Fibroblast of lung (primary cell): Measurements from ENCODE around the gene NEMP2. TPM values are rescaled to one million over a fixed set of nuclear protein-coding genes. Genes with fewer than 3 reads are reported as not detected.

Experiments used
- DNase-seq, 2 donors: peaks; one replicate each; pipeline versions ENCODE4 v3.0.0 to v3.0.0-alpha.2; 2010; ENCODE audit warnings: low read depth in 2 of 2
- H2AFZ ChIP-seq: 2 replicates; pipeline ENCODE4 v1.5.1; 2012; ENCODE audit warnings: low read length, control low read depth, inconsistent platforms
- H3K27ac ChIP-seq: 2 replicates; pipeline ENCODE4 v1.5.1; 2011; ENCODE audit warnings: low read length, control low read depth; ENCODE audit not compliant: insufficient read depth
- H3K27me3 ChIP-seq: 2 replicates; pipeline ENCODE4 v1.5.1; 2011; ENCODE audit warnings: mild to moderate bottlenecking, low read length; ENCODE audit not compliant: control insufficient read depth, insufficient read depth
- H3K36me3 ChIP-seq: 2 replicates; pipeline ENCODE4 v1.5.1; 2011; ENCODE audit warnings: low read length; ENCODE audit not compliant: control insufficient read depth, insufficient read depth
- H3K4me1 ChIP-seq: 2 replicates; pipeline ENCODE4 v1.5.1; 2011; ENCODE audit warnings: low read length; ENCODE audit not compliant: control insufficient read depth, insufficient read depth; ENCODE audit errors: extremely low read depth
- H3K4me2 ChIP-seq: 2 replicates; pipeline ENCODE4 v1.5.1; 2011; ENCODE audit warnings: low read length, control low read depth; ENCODE audit not compliant: insufficient read depth; ENCODE audit errors: extremely low read depth
- H3K4me3 ChIP-seq, 4 experiments: fragments of 200-600 bp in 1 of 4; sonication (generic) in 1 of 4; replicated peaks in 1 of 4; 2 replicates each; pipeline ENCODE4 v1.5.1; 2011 to 2016; ENCODE audit warnings: low read length in 4 of 4, low read depth in 3 of 4, mild to moderate bottlenecking in 3 of 4, control low read depth in 2 of 4, inconsistent platforms in 1 of 4, mixed read lengths in 1 of 4; ENCODE audit not compliant: insufficient read depth in 1 of 4; ENCODE audit errors: control extremely low read depth in 1 of 4
- H3K79me2 ChIP-seq: 2 replicates; pipeline ENCODE4 v1.5.1; 2012; ENCODE audit warnings: mild to moderate bottlenecking, low read length, inconsistent platforms; ENCODE audit not compliant: control insufficient read depth, insufficient read depth
- H3K9ac ChIP-seq: 2 replicates; pipeline ENCODE4 v1.5.1; 2011; ENCODE audit warnings: mild to moderate bottlenecking, low read length, control low read depth; ENCODE audit not compliant: insufficient read depth
- H3K9me3 ChIP-seq: 2 replicates; pipeline ENCODE4 v1.5.1; 2012; ENCODE audit warnings: low read depth, low read length; ENCODE audit not compliant: control insufficient read depth, insufficient read depth
- H4K20me1 ChIP-seq: 2 replicates; pipeline ENCODE4 v1.5.1; 2011; ENCODE audit warnings: low read length; ENCODE audit not compliant: control insufficient read depth, insufficient read depth; ENCODE audit errors: extremely low read depth
- CTCF ChIP-seq, 2 donors: IDR thresholded peaks in 1 of 2; conservative IDR thresholded peaks in 1 of 2; 1 replicate in 1 of 2; 2 replicates in 1 of 2; pipeline ENCODE4 v1.5.1; 2011 to 2012; ENCODE audit warnings: low read length in 2 of 2, control low read depth in 1 of 2, inconsistent platforms in 1 of 2, low read depth in 1 of 2, mild to moderate bottlenecking in 1 of 2
- EZH2 ChIP-seq: IDR thresholded peaks from 2 replicates; pipeline ENCODE4 v1.5.1; 2012; ENCODE audit warnings: low read length, control low read depth, mild to moderate bottlenecking; ENCODE audit errors: missing control alignments
- polyA plus RNA-seq, 2 donors: library from polyadenylated mRNA; depleted of rRNA in 1 of 2; stranded (reverse) in 1 of 2; unstranded in 1 of 2; fragments of >200 nt; gene quantifications; 2 replicates each; pipeline ENCODE4 v1.2.1, GENCODE V29; 2011 to 2012; ENCODE audit warnings: missing spikeins in 1 of 2
- total RNA-seq: library from RNA; depleted of rRNA; stranded (reverse); fragments of >200 nt; gene quantifications from 2 replicates; pipeline ENCODE4 v1.2.1, GENCODE V29; 2014

The NEMP2 gene
- total and polyA plus RNA-seq, 2 donors (not counting 1 experiment from before 2014, with no cell fraction given), result 5.5 to 6.3 TPM

GRCh38 chr2:190562121-190562520, 27.6 kb upstream of the NEMP2 start:
- no peak overlapping the region for H3K27ac ChIP-seq
- H2AFZ ChIP-seq, result no peak overlapping the region
- no peaks in the 10 kb centered on the region for H3K36me3 ChIP-seq
- H3K4me3 ChIP-seq, result no peak overlapping the region
- H3K4me1 ChIP-seq, result no peaks in the 10 kb centered on the region
- H3K4me2 ChIP-seq, result no peak overlapping the region
- H3K9ac ChIP-seq, result no peak overlapping the region
- no peak for DNase-seq
- no peaks in the 10 kb centered on the region for H4K20me1 ChIP-seq
- no peak for TF ChIP-seq EZH2
- no peak for TF ChIP-seq CTCF (conservative IDR thresholded peaks at IDR 0.05 in 1 of 2, IDR thresholded peaks at IDR 0.05 in 1 of 2; ENCODE audit: low read depth in 1 of 2, low read length in 2 of 2)
- no peaks in the 10 kb centered on the region for H3K79me2 ChIP-seq
- no peaks in the 10 kb centered on the region for H3K9me3 ChIP-seq
- no peaks in the 10 kb centered on the region for H3K27me3 ChIP-seq

- Histone ChIP-seq H3K4me2 (no peak overlapping the region), H2AFZ (no peak overlapping the region), H3K4me1 (no peaks in the 10 kb centered on the region), H3K27me3 (no peaks in the 10 kb centered on the region), H3K9me3 (no peaks in the 10 kb centered on the region), H4K20me1 (no peaks in the 10 kb centered on the region), H3K36me3 (no peaks in the 10 kb centered on the region), H3K27ac (no peak overlapping the region), H3K9ac (no peak overlapping the region), H3K4me3 (no peak overlapping the region), H3K79me2 (no peaks in the 10 kb centered on the region)
- TF ChIP-seq CTCF (conservative IDR thresholded peaks at IDR 0.05 in 1 of 2, IDR thresholded peaks at IDR 0.05 in 1 of 2; ENCODE audit: low read depth in 1 of 2, low read length in 2 of 2) (no peak), EZH2 (no peak)
- no peak for DNase-seq
These were observed 26.6 kb upstream of the NEMP2 start for GRCh38 chr2:190561094-190561493.

- Histone ChIP-seq H4K20me1 (no peaks in the 10 kb centered on the region), H3K4me3 (no peak overlapping the region), H3K27me3 (no peaks in the 10 kb centered on the region), H3K27ac (no peak overlapping the region), H3K4me1 (no peaks in the 10 kb centered on the region), H3K9ac (no peak overlapping the region), H3K4me2 (no peak overlapping the region), H3K9me3 (no peaks in the 10 kb centered on the region), H3K79me2 (no peaks in the 10 kb centered on the region), H3K36me3 (no peaks in the 10 kb centered on the region), H2AFZ (no peak overlapping the region)
- no peak for DNase-seq
- no peak for TF ChIP-seq CTCF (conservative IDR thresholded peaks at IDR 0.05 in 1 of 2, IDR thresholded peaks at IDR 0.05 in 1 of 2; ENCODE audit: low read depth in 1 of 2, low read length in 2 of 2)
- TF ChIP-seq EZH2, result no peak
These were observed 20.0 kb upstream of the NEMP2 start for GRCh38 chr2:190554357-190555006.
